Measurements from ENCODE around the gene GPR161.

DNA sequence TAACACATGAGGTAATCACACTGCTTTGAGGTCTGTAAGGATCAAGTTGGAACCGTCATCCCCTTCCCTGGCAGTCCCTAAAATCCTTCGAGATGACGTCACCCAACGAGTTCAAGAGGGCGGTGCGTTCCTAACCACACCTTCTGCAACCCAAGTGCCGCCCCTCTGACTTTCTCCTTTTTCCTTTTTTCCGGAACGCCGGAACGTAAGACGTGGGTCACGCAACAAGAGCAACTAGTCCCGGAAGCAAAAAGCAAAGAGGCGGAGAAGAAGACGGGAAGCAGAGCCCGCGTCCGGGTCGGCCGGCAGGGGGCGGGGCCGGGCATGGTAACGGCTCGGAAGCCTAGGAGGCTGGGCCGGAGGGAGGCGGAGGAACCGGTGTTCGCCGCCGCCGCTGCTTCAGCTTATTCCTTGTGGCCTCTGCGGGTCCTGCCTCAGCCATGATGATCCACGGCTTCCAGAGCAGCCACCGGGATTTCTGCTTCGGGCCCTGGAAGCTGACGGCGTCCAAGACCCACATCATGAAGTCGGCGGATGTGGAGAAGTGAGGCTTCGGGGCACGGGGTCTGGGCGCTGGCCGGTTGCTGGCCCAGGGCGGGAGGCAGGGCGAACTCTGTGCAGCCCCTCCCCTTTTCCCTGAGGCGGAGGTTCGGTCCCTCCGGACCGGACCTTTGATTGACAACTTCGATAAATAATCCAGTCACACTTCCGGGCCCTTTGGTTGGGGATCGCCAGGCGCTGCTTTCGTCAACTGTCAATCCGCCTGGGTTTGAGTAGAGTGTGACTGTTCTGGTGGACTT, 42.1 kb upstream of the GPR161 start, which contains the start of gene TIPRL:
- TF ChIP-seq, protein P1, sequence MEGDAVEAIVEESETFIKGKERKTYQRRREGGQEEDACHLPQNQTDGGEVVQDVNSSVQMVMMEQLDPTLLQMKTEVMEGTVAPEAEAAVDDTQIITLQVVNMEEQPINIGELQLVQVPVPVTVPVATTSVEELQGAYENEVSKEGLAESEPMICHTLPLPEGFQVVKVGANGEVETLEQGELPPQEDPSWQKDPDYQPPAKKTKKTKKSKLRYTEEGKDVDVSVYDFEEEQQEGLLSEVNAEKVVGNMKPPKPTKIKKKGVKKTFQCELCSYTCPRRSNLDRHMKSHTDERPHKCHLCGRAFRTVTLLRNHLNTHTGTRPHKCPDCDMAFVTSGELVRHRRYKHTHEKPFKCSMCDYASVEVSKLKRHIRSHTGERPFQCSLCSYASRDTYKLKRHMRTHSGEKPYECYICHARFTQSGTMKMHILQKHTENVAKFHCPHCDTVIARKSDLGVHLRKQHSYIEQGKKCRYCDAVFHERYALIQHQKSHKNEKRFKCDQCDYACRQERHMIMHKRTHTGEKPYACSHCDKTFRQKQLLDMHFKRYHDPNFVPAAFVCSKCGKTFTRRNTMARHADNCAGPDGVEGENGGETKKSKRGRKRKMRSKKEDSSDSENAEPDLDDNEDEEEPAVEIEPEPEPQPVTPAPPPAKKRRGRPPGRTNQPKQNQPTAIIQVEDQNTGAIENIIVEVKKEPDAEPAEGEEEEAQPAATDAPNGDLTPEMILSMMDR (IDR thresholded peaks at IDR 0.05) = peak in 6 of 7 experiments; percentile 7 to 88 (median 72)
- TF ChIP-seq POLR2A (IDR thresholded peaks at IDR 0.05) = no peak
- peak; percentile 32 for TF ChIP-seq EP300 (IDR thresholded peaks at IDR 0.05)
- TF ChIP-seq POLR2AphosphoS5 (IDR thresholded peaks at IDR 0.05) = peak; percentile 86 to 97 (median 88)
